Medulla oblongata (tissue), 1 donor: ENCODE results near the gene CWH43.
"Not testable (repeated sequence)": the region's sequence is repeated elsewhere in the genome, so short reads cannot be mapped to it uniquely, and the experiment has no call there.

Experiments
- DNase-seq: peaks from one replicate; pipeline ENCODE4 v3.0.0-alpha.2; 2015; ENCODE audit errors: extremely low spot score

Gene CWH43

DNA sequence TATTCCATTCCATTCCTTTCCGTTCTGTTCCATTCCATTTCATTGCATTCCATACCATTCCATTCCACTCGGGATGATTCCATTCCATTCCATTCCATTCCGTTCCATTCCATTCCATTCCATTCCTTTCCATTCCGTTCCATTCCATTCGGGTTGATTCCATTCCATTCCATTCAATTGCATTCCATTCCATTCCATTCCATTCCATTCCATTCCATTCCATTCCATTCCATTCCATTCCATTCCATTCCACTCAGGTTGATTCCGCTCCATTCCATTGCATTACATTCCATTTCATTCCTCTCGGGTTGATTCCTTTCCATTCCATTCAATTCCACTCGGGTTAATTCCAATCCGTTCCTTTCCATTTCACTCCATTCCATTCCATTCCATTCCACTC lies 111.0 kb downstream of the CWH43 start:
- DNase-seq, result not testable (repeated sequence)

DNA sequence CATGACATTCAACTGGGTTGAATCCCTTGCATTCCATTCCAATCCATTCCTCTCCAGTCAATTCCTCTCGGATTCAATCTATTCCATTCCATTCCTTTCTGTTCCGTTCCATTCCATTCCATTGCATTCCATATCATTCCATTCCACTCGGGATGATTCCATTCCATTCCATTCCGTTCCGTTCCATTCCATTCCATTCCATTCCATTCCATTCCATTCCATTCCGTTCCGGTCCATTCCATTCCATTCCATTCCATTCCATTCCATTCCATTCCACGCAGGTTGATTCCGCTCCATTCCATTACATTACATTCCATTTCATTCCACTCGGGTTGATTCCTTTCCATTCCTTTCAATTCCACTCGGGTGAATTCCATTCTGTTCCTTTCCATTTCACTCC lies 111.4 kb downstream of the CWH43 start:
- not testable (repeated sequence) for DNase-seq

DNA sequence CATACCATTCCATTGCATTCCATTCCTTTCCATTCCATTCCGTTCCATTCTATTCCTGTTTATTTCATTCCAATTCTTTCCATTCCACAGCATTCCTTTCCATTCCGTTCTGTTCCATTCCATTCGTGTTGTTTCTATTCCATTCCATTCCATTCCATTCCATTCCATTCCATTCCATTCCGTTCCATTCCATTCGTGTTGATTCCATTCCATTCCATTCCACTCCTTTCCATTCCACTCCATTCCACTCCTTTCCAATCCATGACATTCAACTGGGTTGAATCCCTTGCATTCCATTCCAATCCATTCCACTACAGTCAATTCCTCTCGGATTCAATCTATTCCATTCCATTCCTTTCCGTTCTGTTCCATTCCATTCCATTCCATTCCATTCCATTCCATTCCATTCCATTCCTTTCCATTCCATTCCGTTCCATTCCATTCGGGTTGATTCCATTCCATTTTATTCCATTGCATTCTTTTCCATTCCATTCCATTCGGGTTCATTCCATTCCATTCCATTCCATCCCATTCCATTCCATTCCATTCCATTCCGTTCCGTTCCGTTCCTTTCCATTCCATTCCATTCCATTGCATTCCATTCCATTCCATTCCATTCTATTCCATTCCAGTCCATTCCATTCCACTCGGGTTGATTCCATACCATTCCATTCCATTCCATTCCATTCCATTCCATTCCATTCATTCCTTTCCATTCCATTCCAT lies 112.1 kb downstream of the CWH43 start:
- not testable (repeated sequence) for DNase-seq

DNA sequence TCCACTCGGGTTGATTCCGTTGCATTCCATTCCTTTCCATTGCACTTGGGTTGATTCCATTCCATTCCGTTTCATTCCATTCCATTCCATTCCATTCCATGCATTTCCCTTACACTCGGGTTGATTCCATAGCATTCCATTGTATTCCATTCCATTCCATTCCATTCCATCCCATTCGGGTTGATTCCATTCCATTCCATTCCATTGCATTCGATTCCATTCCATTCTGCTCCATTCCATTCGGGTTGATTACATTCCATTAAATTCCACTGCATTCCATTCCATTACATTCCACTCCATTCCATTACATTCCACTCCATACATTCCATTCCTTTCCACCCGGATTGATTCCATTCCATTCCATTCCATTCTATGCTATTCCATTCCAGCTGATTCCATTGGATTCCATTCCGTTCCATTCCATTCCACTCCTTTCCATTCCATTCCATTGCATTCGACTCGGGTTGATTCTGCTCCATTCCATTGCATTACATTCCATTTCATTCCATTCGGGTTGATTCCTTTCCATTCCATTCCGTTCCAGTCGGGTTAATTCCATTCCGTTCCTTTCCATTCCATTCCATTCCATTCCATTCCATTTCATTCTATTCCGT lies 113.9 kb downstream of the CWH43 start:
- DNase-seq, result peak; percentile 65

DNA sequence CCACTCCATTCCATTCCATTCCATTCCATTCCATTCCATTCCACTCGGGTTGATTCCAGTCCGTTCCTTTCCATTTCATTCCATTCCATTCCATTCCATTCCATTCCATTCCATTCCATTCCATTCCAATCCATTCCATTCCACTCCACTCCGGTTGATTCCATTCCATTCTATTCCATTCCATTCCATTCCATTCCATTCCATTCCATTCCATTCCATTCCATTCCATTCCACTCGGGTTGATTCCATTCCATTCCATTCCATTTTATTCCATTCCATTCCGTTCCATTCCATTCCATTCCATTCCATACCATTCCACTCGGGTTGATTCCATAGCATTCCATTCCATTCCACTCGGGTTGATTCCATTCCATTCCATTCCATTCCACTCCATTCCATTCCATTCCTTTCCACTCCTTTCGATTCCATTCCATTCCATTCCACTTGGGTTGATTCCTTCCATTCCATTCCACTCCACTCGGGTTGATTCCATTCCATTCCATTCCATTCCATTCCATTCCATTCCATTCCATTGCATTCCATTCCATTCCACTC lies 116.3 kb downstream of the CWH43 start:
- DNase-seq, result peak; percentile 52

DNA sequence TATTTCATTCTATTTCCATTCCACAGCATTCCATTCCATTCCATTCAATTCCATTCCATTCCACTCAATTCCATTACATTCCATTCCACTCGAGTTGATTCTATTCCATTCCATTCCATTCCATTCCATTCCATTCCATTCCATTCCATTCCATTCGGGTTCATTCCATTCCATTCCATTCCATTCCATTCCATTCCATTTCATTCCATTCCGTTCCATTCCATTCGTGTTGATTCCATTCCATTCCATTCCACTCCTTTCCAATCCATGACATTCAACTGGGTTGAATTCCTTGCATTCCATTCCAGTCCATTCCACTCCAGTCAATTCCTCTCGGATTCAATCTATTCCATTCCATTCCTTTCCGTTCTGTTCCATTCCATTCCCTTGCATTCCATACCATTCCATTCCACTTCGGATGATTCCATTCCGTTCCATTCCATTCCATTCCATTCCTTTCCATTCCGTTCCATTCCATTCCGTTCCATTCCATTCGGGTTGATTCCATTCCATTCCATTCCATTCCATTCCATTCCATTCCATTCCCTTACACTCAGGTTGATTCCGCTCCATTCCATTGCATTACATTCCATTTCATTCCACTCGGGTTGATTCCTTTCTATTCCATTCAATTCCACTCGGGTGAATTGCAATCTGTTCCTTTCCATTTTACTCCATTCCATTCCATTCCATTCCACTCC lies 117.5 kb downstream of the CWH43 start:
- DNase-seq, result not testable (repeated sequence)

DNA sequence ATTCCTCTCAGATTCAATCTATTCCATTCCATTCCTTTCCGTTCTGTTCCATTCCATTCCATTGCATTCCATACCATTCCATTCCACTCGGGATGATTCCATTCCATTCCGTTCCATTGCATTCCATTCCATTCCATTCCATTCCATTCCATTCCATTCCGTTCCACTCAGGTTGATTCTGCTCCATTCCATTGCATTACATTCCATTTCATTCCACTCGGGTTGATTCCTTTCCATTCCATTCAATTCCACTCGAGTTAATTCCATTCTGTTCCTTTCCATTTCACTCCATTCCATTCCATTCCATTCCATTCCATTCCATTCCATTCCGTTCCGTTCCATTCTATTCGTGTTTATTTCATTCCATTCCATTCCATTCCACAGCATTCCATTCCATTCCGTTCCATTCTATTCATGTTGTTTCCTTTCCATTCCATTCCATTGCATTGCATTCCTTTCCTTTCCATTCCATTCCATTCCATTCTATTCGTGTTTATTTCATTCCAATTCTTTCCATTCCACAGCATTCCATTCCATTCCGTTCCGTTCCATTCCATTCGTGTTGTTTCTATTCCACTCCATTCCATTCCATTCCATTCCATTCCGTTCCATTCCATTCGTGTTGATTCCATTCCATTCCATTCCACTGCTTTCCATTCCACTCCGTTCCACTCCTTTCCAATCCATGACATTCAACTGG lies 118.3 kb downstream of the CWH43 start:
- DNase-seq, result peak; percentile 50

DNA sequence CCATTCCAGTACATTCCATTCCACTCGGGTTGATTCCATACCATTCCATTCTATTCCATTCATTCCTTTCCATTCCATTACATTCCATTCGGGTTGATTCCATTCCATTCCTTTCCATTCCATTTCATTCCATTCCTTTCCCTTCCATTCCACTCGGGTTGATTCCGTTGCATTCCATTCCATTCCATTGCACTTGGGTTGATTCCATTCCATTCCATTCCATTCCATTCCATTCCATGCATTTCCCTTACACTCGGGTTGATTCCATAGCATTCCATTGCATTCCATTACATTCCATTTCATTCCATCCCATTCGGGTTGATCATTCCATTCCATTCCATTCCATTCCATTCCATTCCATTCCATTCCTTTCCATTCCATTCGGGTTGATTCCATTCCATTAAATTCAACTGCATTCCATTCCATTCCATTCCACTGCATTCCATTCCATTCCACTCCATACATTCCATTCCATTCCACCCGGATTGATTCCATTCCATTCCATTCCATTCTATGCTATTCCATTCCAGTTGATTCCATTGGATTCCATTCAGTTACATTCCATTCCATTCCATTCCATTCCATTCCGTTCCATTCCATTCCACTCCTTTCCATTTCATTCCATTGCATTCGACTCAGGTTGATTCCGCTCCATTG lies 119.3 kb downstream of the CWH43 start:
- DNase-seq, result peak; percentile 24

DNA sequence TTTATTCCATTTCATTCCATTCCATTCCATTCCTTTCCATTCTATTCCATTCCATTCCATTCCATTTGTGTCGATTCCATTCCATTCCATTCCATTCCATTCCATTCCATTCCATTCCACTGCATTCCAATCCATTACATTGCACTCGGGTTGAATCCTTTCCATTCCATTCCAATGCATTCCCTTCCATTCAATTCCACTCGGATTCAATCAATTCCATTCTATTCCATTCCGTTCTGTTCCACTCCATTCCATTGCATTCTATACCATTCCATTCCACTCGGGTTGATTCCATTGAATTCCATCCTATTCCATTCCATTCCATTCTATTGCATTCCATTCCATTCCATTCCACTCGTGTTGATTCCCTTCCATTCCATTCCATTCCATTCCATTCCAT lies 121.2 kb downstream of the CWH43 start:
- peak; percentile 92 for DNase-seq

DNA sequence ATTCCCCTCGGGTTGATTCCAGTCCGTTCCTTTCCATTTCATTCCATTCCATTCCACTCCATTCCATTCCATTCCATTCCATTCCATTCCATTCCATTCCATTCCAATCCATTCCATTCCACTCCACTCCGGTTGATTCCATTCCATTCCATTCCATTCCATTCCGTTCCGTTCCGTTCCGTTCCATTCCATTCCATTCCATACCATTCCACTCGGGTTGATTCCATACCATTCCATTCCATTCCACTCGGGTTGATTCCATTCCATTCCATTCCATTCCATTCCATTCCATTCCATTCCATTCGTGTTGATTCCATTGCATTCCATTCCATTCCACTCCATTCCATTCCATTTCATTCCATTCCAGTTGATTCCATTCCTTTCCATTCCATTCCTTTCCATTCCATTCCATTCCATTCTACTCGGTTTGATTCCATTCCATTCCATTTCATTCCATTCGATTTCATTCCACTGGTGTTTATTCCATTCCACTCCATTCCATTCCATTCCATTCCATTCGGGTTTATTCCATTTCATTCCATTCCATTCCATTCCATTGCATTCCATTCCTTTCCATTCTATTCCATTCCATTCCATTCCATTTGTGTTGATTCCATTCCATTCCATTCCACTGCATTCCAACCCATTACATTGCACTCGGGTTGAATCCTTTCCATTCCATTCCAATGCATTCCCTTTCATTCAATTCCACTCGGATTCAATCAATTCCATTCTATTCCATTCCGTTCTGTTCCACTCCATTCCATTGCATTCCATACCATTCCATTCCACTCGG lies 122.3 kb downstream of the CWH43 start:
- peak; percentile 24 for DNase-seq

DNA sequence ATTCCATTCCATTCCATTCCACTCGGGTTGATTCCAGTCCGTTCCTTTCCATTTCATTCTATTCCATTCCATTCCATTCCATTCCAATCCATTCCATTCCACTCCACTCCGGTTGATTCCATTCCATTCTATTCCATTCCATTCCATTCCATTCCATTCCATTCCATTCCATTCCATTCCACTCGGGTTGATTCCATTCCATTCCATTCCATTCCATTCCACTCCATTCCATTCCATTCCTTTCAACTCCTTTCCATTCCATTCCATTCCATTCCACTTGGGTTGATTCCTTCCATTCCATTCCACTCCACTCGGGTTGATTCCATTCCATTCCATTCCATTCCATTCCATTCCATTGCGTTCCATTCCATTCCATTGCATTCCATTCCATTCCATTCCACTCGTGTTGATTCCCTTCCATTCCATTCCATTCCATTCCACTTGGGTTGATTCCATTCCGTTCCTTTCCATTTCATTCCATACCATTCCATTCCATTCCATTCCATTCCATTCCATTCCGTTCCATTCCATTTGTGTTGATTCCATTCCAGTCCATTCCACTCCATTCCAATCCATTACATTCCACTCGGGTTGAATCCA lies 123.6 kb downstream of the CWH43 start:
- DNase-seq, result not testable (repeated sequence)

DNA sequence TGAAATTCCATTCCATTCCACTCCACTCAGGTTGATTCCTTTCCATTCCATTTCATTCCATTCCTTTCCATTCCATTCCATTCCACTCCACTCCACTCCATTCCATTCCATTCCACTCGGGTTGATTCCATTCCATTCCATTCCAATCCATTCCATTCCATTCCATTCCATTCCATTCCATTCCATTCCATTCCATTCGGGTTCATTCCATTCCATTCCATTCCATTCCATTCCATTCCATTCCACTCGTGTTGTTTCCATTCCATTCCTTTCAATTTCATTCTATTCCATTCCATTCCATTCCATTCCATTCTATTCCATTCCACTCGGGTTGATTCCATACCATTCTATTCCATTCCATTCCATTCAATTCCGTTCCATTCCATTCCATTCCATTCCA lies 124.5 kb downstream of the CWH43 start:
- not testable (repeated sequence) for DNase-seq
